ENCODE data around the gene NLGN1. TPM values are rescaled to one million over a fixed set of nuclear protein-coding genes. Genes with fewer than 3 reads are reported as not detected.
"Not testable (repeated sequence)": the region's sequence is repeated elsewhere in the genome, so short reads cannot be mapped to it uniquely, and the experiment has no call there.

NLGN1 gene
- polyA plus RNA-seq, 12 donors, result 1.3 to 4.3 (median 1.9) TPM; not detected in 1

DNA sequence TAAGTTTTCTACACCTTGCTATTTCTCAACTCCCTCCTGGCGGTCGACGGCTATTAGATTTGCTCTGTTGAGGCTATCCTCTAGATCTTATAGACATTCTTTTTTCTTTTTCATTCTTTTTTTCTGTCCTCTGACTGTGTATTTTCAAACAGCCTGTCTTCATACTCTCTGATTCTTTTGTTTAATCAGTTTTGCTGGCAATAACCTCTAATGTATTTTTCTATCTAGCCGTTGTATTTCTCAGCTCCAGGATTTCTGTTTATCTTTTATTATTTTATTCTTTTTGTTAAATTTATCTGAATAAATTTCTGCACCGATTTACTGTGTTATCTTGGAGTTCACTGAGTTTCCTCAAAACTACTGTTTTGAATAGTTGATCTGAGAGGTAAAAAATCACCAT lies 31.5 kb downstream of the NLGN1 start:
- DNase-seq, result no peak

DNA sequence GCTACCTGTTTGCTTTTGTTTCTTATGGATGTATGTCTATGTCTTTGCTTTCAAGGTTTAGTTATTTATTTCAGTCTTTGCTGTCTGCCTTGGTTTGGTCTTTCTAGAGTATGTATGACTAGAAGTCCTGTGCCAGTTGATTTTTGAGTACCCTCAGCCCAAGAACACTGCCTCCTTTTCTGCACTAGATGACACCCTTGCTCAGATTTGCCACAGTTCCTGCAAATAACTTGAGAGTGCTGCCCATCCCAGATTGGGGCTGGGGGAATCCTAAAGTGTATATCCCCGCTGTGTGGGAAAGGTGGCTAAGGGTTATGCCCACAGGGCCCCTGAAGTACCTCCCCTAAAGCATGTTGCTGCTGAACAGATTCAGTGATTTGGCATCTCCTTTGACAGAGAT lies 32.0 kb downstream of the NLGN1 start:
- no peak for DNase-seq

DNA sequence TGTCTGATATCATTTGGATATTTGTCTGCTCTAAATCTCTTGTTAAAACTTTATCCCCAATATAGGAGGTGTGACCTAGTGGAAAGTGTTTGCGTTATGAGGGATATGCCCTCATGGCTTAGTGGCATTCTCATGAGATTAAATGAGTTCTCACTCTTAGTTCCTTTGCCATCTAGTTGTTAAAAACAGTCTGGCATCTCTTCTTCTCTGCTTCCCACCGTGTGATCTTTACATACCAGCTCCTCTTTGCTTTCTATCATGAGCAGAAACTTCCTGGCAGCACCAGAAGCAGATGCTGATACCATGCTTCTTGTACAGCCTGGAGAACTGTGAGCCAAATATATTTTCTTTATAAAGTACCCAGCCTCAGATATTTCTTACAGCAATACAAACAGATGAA lies 33.0 kb downstream of the NLGN1 start:
- no peak for DNase-seq

DNA sequence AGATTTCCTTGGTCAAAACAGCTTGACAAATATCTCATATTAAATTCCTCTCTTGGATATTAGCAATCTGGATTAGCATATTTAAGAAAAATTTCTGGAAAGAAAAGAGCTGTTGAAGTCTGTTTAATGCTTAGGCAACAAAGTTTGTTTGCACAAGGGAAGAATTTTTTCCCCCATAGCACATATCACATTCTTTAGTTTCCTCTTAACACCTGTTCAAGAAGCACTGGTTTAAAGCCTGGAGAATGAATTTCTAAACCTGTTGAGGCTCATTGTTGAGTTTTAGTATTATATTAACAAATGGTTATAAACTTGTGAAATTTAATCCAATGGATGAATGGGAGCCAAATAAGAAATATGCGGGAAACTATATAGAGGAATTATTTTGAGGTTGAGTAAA lies 41.5 kb downstream of the NLGN1 start:
- no peak for DNase-seq

DNA sequence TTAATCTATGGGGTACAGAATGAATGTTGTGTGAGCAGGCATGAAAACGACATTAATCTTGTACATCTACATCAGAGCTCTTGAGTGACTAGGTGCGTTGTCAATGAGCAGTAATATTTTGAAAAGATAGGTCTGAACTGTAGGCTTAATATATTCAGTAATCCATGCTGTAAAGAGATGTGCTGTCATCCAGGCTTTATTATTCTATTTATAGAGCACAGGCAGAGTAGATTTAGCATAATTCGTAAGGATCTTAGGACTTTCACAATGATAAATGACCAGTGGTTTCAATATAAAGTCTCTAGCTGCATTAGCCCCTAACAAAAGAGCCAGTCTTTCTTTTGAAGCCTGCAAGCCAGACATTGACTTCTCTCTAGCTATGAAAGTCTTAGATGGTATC lies 43.0 kb downstream of the NLGN1 start:
- DNase-seq, result no peak

DNA sequence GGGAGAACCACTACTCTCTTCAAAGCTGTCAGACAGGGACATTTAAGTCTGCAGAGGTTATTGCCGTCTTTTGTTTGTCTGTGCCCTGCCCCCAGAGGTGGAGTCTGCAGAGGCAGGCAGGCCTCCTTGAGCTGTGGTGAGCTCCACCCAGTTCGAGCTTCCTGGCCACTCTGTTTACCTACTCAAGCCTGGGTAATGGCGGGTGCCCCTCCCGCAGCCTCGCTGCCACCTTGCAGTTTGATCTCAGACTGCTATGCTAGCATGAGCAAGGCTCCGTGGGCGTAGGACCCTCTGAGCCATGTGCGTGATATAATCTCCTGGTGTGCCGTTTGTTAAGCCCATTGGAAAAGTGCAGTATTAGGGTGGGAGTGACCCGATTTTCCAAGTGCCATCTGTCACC lies 54.0 kb downstream of the NLGN1 start:
- not testable (repeated sequence) for DNase-seq

DNA sequence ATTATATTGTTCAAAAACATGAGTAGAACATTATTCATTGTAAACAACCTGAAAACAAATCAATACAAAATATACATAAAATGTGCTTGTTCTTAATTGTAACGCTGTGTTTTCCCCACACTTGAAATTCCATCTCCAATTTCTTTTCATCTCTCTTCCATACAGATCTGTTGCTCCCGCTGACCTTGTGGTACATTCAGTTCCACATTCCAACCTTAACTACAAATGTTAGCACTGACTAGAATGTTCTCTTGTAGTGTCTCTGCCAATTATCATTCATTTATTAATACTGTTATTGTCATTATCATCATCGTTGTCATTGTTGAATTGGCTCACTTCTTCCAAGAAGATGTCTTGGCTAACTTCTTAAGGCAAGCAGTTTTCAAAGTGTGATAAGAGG lies 65.7 kb downstream of the NLGN1 start:
- no peak for DNase-seq

DNA sequence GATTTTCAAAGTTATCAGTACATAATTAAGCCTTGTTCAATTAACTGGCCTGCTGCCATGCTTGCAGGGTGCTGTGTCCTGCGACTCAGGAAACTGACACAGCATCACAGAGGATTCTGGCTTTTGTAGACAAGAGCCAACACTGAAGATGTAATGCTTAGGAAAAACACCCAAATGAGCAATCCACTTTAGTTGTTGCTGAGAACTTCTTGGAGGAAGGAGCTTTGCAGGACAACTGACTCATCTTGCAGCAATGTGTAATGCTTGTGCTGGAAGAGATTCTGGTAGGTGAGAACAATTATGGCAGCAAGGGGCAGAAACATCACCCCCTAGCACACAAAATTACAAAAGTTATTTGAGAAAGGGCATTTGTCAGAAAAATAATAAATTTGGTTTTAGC lies 67.6 kb downstream of the NLGN1 start:
- DNase-seq, result no peak

DNA sequence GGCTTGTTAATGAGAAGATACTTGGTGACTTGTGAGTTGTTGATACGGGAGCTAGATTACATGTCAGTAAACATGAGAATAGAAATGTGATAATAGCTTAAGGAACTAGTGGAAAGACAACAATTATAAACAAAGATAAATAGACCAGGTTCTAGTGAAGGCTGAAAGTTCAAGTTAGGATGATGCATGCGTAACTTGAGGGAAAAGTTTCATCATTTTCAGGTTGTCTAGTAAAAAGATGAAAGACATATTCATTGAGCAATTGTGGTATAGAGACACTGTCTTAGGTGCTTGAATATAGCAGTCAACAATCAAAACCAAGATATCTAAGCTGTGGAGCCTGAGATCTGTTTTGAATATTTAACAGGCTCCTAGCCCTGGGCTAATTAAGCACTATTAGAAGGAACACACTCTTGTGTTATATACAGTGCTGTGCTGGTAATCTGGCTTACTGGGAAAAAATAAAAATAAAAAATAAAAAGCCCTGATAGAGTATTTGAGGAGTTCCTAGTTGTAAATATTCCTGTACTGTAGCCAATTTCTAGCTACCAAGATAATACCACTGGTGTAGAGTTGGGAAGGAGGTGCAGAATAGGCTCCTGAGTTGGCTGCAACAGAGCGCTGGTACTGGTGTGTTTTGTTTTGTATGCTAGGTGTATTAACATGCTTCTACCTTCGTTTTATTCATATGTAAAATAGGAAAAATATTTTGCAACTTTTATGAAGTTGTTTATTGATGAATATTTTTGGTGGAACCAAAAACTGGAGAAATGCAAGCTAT lies 68.5 kb downstream of the NLGN1 start:
- DNase-seq, result no peak

DNA sequence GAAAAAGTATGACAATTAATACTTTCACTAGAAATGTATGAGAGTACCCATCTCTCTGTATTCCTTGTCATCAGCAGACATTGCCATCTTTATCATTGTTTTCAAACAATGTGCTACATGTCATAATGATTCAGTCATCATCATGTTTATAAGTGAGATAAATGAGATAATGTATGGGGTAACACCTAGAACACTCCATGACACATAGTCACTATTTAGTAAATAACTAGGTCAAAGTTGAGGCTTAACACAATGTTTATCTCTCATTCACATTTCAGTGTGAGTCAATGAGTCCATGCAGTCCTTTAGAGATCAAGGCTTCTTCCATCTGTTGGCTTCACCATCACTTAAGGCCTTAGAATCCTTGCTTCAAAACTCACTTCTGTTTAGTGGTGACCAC lies 70.0 kb downstream of the NLGN1 start:
- DNase-seq, result no peak

DNA sequence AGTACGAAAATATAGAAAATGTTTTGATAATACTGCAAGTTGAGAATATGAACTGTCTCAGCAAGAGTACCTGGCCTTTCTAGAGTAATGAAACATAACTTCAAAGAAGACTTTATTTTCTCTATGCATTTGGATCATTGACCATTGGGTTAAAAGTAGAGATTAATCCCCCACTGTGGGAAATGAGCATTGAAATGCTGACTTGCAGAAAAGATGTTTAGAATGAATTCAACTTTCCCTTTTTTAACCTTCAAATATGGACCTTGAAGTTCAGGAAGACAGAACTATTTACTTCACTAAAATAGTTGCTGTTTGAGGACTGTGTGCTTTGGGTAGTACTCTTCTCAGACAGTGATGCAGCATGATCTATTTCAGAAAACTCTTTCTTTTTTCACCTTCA lies 75.7 kb downstream of the NLGN1 start:
- DNase-seq, result no peak

DNA sequence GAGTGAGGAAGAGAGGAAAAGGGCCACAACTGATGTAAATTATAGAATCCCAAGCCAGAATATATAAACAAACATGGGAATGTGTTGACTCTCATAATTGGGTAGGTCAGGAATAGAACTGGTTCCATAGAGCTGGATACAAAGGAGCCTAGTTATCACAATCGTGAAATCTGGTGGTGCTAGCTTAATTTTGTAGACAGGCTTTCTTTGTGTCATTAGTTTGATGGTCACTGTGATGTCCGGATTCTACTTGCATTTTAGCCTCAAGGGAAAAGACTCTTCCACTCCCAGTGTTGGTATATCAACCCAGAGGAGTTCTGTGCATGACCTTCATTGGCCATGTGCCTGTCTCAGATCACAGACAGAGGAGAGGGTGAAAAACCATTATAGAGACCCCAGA lies 81.8 kb downstream of the NLGN1 start:
- no peak for DNase-seq

DNA sequence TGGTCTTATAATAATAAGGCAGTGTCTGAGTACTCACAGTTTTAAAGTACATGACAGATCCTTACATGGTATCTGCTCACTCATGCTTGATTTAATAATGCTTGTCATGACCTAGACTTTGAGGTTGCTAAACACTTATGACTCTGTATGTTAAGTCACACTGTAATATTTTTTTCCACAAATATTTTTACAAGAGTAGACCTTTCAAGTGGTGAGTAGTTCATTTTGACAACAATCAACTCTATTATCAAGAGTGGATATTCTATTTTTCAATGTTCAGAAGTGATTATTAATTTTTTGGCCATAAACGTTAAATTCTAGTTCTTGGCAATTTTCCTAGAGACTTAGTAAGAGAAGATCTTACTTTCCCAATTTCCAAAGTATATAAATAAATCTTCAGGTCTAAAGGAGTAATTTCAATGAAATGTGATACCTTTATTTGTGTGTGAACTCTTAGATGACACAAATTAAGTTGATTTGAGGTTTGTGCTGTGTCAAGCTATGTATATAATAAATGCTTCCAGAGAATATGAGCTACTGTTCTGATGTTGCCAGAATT lies 104.5 kb downstream of the NLGN1 start:
- no peak for DNase-seq

DNA sequence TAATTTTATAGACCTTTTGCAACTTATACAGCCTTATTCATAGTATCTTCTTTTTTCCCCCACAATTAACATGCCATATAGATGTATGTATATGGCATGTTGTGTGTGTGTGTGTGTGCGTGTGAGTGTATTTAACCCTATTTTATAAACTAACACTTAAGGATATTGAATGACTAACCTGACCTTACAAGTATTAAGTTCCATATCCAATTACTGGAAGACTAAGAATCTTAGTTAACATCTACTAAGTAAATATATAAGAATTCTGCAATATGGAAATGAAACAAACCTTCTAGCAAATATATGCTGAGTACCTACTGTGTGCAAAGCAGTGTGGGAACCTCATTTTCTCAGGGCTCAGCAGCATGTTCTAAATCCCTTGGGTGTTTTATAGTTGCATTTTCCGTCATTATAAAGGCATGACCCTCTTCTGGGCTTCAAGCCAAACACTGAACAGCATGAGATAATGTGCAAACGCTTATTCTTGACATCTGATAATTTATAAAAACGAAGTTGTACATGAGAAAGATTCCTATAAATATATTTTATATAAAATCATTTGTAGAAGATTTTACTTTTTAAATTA lies 105.5 kb downstream of the NLGN1 start:
- DNase-seq, result peak; percentile 67

DNA sequence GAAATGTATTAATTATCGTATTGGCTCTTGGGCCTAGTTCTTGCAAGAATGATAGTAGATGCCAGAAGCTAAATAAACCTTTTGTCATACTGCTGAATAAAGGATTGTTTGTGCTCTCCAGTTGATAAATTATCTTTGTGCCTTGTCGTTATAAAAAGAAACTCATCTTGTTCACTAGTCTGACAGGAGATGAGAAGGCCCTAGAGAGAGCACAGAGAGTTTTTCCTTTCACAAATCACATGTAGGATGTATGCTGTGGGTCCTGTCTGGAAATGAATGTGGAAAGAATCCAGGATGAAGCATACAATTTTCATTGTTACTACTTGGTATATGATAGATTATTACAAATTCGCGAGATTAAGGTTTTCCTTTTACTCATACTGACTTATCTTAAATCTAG lies 113.0 kb downstream of the NLGN1 start:
- no peak for DNase-seq

DNA sequence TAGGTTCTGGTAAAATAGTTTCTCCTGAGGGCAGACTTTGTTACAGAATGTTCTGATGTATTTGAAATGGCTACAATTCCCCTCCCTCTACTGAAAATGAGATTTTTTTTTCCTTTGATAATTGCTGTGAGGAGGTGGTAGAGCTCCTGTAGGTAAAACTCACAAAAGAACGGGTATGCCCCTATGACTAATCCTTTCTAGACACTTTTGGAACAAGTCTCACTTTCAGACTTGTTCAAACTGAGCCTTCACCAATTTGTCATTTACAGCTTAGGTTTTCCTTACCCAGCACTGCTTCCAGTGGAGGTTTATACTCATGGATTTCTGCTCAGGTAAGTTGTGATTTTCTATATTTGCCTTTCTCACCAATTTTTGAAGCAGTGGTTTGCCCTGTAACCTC lies 115.6 kb downstream of the NLGN1 start:
- no peak for DNase-seq

DNA sequence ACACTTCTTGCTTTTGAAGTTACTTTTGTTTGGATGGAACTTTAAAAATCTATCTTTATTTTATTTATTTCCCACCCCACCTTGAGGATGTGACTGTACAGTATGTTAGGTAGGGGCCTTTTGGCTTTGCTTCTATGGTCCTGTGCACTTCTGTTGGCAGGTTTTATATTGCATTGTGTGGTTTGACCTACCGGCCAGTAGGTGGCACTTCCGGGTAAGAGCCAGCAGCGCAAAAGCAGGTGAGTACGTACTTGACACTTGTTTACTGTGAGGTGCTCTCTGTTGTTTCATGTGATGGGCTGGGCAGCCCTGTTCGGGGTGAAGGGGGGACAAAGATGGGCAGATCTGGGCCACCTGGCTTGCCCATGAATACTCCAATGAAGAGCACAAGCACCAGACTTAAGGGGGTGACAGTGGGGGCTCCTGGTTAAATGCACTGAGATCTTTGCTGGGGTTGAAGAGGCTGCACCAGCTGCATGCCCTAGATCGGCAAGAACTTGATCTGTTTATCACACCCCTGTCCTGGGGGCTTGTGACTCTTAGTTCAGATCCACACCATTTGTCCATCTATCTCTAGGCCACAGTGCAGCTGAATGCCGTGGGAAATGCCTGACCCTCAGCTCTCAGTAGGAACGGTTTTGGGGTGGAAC lies 131.6 kb downstream of the NLGN1 start:
- no peak for DNase-seq

DNA sequence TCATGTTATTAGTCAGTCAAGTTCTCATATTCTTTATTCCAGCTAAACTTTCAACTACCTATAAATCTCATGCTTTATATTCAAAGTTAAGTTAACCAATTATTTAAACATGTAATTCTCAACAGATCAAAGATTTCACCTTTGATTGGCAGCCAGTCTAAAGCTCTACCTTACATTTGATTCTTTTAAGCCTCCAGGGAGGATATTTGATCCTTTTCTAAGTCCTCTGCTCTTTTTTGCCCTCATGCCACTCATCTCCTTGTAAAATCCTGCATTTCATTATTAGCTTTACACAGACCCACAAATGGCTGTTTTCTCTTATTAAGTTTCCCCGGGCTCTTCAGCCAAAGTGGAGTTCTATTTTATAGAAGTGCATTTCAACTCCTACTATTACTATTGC lies 134.1 kb downstream of the NLGN1 start:
- DNase-seq, result no peak

DNA sequence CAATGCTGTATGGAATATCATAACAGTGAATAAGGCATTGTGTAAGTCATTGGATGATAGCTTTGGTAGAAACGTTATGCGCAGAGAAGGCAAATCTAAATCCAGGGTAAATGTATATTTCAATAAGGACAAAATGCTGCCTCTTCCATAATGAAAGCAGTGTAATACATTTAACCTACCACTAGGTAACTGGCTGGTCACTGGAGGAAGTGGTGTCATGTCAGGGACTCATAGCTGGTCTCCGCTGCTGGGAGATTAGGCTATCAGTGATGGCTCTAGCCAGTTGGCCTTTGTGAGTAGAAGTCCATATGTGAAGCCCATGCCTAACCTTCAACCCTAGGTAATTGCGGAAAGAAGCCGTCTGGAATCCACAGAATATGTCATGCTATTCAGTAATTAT lies 140.9 kb downstream of the NLGN1 start:
- no peak for DNase-seq

DNA sequence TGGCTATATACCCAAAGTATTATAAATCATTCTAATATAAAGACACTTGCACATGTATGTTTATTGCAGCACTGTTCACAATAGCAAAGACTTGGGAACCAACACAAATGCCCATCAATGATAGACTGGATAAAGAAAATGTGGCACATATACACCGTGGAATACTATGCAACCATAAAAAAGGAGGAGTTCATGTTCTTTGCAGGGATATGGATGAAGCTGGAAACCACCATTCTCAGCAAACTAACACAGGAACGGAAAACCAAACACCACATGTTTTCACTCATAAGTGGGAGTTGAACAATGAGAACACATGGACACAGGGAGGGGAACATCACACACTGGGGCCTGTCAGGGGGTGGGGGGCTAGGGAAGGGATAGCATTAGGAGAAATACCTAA lies 148.0 kb downstream of the NLGN1 start:
- DNase-seq, result not testable (repeated sequence)

DNA sequence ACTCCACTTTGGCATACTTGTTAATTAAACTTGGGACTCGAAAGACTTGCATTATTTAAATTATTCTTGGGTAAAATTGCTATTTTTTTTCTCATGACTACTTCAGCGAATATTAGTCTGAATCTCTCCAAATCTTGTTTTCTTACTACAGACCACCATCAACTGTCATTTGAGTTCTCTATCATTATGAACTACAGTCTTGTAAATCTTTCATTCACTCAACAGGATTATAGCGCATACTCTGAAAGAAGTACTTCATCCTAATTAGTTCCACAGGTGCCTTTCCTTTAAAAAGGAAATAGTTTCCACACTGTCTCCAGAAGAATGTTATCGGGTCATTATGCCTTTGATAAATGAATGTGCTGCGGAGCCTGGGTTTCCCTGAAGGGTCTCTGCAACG lies 149.5 kb downstream of the NLGN1 start:
- no peak for DNase-seq

DNA sequence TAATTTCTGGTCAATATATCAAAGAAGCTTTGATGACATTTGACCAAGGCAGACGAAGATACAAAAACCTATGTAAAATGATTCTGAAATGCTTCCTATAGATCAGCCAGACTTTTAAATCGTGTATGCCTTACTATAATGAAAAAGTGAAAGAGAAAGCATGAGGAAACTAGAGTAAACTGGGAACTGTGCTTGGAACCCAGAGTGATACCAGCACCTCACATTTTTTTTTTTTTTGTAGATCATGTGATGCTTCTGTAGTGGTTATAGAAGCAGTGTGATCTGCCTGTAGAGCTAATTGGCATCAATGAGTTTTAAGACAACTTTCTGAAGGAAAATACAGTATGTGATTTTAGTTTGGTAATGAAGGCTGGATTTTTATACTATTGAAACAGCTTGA lies 150.7 kb downstream of the NLGN1 start:
- DNase-seq, result no peak

DNA sequence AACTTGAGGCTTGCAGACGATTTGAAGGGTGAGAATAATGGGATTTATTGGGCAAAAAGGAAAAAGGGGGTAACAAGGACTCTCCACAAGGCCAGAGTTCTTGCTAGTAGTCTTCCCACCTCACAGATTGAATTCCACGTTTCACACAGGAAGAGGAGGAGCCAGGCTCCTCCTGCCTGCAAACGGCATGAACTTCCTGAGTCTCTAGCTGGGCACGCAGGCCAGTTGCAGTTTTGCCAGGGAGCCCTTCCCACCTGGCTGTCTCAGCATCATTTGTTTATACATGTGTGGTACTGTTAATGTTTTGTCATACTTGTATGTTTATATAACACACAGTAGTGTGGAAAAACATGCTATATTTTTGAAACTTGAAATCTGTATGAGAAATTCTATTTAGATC lies 155.0 kb downstream of the NLGN1 start:
- DNase-seq, result no peak

Measured in muscle of arm (tissue), 12 donors.